ENCODE measurements around the gene PIWIL4.
"Not testable (repeated sequence)": the region's sequence is repeated elsewhere in the genome, so short reads cannot be mapped to it uniquely, and the experiment has no call there.

The PIWIL4 gene

GRCh38 chr11:94585399-94585798 is 18.2 kb downstream of the PIWIL4 start:
- DNase-seq (ENCODE audit: low spot score), result no peak

GRCh38 chr11:94586546-94586945 is 19.4 kb downstream of the PIWIL4 start:
- no peak for DNase-seq (ENCODE audit: low spot score)

- DNase-seq (ENCODE audit: low spot score), result no peak
Observed at GRCh38 chr11:94586978-94587377, 19.8 kb downstream of the PIWIL4 start.

DNA sequence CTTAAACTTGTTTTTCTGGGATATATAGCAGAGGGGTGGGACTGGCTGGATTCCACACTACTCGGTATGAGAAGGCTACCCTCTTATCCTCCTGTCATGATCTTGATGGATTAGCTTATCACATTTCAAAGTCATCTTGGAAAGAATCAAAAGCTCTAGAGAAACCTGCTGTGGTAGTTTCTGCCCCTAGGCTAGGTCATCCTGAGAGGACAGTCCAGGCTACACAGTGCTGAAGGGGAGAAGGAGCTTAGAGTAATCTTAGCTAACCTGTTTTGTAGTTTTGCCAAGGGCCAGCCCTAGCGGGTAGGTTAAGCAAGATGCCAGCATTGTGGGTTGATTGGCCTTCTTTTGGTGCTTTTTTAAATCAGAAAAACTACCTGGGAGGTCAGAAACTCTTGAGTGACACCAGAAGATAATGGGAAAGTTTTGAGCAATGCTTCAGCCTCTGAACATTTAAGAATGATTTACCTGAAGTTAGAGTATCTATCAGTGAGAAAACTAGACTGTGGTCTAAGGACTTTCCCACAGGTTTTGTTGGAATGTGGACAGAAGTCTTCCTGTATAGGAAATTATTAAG is 21.3 kb downstream of the PIWIL4 start:
- no peak for DNase-seq (ENCODE audit: low spot score)

GRCh38 chr11:94590352-94591041 is 23.3 kb downstream of the PIWIL4 start:
- DNase-seq (ENCODE audit: low spot score), result no peak

DNA sequence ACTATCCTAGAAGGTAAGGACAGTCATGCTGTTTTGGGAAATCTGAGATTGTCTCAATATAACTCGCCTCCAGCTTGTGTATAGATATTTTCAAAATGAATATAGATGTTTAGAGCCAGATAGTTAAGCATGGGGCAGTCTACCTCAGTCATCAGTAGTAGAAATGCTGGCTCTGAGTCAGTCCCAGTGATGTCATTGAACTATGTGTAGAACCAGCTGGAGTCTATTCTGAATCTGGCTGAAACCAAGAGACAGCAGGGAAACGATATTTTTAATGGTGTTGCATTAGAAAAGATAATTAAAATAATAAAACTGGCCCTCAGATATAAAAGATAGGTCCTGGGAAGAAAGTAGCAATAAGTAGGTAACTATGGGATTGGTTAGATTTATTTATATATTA is 25.9 kb downstream of the PIWIL4 start:
- peak; percentile 73 for DNase-seq (ENCODE audit: low spot score)

DNA sequence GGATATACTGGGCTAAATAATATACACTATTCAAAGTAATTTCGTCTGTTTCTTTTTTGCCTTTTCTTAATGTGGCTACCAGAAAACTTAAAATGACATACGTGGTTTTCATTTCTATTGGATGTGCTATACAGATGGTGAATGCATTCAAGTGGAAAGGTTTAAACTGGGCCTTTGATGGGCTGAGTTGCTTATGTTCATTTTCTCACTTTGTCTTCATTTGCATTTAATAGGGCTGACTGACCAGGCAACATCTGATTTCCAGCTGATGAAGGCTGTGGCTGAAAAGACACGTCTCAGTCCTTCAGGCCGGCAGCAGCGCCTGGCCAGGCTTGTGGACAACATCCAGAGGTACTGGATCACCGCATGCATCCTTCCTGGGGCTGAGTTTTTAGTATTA is 27.9 kb downstream of the PIWIL4 start:
- no peak for DNase-seq (ENCODE audit: low spot score)

GRCh38 chr11:94597896-94598295 is 30.7 kb downstream of the PIWIL4 start:
- peak; percentile 14 for DNase-seq (ENCODE audit: low spot score)

GRCh38 chr11:94599510-94599909 is 32.3 kb downstream of the PIWIL4 start:
- no peak for DNase-seq (ENCODE audit: low spot score)

DNA sequence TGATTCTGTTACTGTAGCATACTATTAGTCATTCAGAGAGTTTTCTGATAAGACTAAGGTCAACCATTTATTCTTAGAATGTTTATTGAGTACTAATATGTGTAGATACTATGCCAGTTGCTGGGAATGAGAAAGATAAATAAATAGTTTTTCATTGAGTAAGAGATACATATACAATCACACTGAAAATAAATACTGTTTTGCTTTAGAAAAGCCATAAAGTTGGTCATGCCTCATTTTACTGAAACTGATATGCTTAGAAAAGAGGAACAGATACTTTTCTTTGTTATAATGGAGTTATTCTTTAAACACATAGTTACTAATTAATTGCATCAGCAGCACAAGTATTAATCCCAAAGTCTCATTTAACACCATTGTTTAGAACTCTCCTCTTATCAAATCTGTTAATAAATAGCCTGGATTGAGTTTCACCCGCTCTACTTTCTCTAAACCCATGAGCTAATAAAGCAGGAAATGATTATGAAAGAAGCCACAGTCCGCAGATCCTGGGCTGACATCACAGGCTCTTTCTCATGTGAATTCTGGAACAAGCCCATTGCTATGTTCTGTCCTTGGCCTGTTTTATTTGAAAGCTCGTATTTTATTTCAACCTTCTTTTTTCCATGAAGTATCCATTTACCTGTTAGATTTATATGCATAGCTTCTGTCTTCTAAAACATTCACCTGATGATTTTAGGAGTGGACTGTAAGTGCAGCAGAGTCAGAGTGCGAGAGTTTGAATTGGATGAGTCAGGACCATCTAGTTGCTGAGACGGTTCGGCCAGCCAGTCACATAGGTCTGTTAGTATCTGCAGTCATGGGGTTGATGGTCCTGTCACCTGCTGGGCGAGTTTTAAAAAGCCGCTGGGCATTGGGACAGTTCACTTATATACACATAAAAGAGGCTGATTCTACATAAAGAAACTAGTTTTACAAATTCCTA is 35.5 kb downstream of the PIWIL4 start:
- no peak for DNase-seq (ENCODE audit: low spot score)

DNA sequence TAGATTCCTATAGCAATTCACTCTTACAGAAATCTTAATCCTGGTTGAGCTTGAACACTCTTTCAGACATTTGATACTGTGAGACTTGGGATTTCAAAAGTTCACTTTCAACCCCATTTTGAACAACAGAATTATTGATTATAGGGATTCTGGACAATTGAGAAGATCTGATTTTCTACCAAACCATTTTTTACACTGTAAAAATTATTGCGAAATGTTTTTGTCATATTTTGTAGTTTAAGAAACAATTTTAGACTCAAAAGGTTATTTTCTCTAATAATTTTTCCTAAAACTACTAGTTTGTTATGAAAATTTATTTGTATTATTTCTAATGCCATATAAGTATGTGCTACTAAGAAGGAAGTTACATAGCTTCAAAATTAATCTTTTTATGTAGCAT is 36.4 kb downstream of the PIWIL4 start:
- no peak for DNase-seq (ENCODE audit: low spot score)

GRCh38 chr11:94604482-94604881 is 37.3 kb downstream of the PIWIL4 start:
- DNase-seq (ENCODE audit: low spot score), result peak; percentile 9

- DNase-seq (ENCODE audit: low spot score), result no peak
Observed at GRCh38 chr11:94613120-94613519, 46.0 kb downstream of the PIWIL4 start.

- DNase-seq (ENCODE audit: low spot score), result peak; percentile 78
Observed at GRCh38 chr11:94623120-94623735, 56.1 kb downstream of the PIWIL4 start.

DNA sequence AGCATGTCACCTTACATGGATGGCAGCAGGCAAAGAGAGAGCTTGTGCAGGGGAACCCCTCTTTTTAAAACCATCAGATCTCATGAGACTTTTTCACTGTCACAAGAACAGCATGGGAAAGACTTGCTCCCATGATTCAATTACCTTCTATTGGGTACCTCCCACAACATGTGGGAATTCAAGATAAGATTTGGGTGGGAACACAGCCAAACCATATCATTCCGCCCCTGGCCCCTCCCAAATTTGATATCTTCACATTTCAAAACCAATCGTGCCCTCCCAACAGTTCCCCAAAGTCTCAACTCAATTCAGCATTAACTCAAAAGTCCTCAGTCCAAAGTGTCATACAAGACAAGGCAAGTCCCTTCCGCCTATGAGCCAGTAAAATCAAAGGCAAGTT is 58.3 kb downstream of the PIWIL4 start:
- not testable (repeated sequence) for DNase-seq (ENCODE audit: low spot score)

- DNase-seq (ENCODE audit: low spot score), result not testable (repeated sequence)
Observed at GRCh38 chr11:94627003-94627560, 59.9 kb downstream of the PIWIL4 start.

DNA sequence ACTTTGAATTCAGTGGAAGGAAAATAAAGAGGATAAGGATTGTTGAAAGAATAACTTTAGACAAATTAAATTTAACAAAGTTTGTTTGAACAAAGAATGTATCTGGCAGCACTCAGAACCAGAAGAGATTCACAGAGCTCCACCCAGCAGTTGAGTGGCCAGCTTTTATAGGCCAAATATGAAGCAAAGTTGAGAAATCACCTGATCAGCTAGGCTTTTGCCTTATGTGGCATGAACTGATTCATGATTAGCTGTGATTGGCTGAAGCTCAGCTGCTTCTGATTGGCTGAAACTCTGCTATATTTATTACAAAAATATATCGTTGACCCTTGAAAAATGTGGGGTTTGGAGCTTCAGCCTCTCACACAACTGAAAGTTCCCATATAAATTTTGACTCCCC is 62.6 kb downstream of the PIWIL4 start:
- DNase-seq (ENCODE audit: low spot score), result no peak

DNA sequence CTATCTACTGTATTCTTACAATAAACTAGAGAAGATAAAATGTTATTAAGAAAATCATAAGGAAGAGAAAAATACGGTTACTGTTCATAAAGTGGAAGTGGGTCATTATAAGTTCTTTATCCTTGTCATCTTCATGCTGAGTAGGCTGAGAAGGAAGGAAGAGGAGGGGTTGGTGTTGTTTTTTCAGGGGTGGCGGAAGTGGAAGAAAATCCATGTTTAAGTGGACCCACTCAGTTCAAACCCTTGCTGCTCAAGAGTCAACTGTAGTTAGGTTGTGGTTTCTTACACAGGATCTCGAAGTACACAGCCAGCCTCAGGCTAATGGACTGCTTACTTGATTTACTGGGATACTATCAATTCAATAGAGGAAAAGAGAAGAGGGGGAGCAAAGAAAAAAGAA is 63.1 kb downstream of the PIWIL4 start:
- no peak for DNase-seq (ENCODE audit: low spot score)

- no peak for DNase-seq (ENCODE audit: low spot score)
Observed at GRCh38 chr11:94632356-94632755, 65.2 kb downstream of the PIWIL4 start.

- no peak for DNase-seq (ENCODE audit: low spot score)
Observed at GRCh38 chr11:94635072-94635471, 67.9 kb downstream of the PIWIL4 start.

GRCh38 chr11:94636388-94636949 is 69.3 kb downstream of the PIWIL4 start:
- DNase-seq (ENCODE audit: low spot score), result no peak
